GM21526 (cell line): ENCODE data around the gene FASN.
"Not testable (repeated sequence)": the region's sequence is repeated elsewhere in the genome, so short reads cannot be mapped to it uniquely, and the experiment has no call there.

ENCODE experiments used
- ATAC-seq: cut with Tn5 transposase; IDR thresholded peaks from one replicate; pipeline ENCODE4 v1.9.1; 2021; ENCODE audit warnings: moderate library complexity; ENCODE audit not compliant: unreplicated experiment, low FRiP score

Gene FASN

DNA sequence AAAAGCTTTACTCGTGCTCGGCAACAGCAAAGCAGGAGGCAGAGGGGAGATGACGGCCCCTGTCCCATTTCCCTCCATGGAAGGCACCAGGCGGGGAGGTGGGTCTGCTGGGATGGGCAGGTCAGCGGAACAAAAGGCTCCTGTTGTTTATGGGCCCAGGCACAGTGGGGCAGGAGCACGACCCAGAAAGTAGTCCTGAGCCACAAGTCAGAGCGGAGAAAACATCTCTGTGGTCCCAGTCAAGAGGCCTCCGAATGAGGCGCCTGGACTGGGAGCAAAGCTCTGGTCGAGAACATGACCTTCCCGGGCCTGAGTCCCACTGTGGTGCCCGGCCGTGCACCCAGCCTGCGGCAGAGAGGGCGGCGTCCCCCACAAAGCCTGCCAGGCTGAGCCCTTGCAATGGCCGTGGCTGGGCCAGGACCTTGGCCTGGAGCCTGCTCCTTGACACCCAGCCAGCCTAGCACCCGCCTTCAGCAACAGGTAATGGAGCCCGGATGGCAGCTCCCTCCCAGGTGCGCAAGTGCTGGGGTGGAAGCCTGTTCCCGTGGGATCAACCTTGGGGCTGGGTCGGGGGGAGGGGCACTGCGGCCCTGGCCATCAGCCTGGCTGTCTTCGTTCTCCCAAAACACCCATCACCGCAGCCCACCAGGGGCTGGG lies 50.0 kb downstream of the FASN start:
- ATAC-seq, result no peak

- ATAC-seq, result no peak
Measured at GRCh38 chr17:82047379-82047778, 50.7 kb downstream of the FASN start.

- ATAC-seq, result no peak
Measured at GRCh38 chr17:82046903-82047302, 51.1 kb downstream of the FASN start.

DNA sequence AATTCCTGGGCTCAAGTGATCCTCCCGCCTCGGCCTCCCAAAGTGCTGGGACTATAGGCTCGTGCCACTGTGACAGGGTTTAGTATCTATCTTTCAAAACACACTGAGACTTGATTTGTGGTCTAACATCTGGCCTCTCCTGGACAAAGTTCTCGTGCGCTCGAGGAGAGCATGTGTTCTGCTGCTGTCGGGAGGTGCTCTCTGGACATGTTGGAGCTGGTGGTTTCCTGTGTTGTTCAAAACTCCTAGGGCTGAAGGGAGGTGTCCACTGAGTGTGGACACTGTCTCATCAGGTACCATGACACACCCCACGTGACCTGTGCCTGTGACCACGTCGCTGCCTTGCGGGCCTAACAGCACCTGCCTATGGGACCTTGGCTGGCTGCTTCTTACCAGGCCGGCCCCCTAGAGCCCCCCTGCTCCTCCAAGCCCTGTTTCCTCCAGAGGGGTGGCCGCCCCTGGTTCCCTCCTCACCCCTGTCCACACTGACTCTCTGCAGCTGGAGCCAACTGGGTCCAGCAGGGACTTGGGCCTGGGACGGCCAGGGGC lies 52.0 kb downstream of the FASN start:
- ATAC-seq, result no peak

DNA sequence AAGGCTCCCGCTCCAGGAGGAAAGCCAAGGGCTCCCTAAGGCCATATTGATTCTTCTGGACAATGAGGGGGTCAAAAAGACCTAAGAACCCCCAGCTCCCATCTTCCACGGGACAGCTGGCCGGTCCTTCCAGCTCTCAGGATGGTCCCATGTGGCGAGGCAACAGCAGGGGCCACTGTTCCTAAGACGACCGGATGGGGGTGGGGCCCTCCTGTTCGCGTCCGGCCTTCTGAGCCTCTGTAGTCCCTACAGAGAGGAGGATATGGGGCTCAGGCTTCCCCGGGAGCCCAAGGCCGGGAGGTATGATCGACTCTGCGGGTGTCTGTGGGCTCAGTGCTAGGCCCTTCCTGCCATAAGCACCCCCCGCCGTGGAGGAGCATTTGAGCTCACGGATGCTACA lies 54.5 kb downstream of the FASN start:
- no peak for ATAC-seq

DNA sequence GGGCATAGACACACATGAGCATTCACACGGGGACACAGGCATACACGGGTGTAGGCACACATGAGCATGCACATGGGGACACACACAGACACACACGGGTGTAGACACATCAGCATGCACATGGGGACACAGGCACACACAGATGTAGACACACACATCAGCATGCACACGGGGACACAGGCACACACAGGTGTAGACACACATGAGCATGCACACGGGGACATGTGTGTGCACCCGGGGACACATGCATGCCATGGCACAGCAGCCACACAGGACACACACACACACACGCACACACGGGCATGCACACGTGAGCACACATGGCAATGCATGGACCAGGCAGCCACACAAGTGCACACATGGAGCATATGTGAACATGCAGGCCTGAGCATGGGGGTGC lies 55.4 kb downstream of the FASN start:
- ATAC-seq, result no peak

DNA sequence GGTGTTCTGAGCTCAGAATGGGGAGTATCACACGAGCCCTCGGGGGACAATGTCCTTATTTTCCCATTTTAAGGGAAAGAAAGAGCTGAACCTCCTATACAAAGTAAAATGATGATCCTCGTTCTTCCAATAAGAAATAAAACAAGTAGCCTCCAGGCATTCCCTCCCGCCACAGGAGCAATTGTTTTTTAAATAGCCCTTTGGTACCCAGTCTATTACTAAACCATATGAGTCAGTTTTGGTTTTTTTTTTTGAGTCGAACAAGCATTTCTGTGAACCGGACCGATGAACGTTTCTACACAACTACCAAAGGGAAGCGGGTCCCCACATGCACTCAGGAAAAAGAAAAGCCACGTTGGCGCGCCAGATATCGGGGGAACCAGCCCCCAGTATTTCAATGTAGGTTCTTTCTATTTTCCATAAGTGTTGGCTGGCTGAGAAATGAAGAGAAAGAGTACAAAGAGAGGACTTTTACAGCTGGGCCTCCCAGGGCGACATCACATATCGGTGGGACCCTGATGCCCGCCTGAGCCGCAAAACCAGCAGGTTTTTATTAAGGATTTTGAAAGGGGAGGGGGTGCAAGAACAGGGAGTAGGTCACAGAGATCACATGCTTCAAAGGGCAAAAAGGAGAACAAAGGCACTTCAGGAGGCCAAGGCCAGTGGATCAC lies 56.8 kb downstream of the FASN start:
- ATAC-seq, result no peak

DNA sequence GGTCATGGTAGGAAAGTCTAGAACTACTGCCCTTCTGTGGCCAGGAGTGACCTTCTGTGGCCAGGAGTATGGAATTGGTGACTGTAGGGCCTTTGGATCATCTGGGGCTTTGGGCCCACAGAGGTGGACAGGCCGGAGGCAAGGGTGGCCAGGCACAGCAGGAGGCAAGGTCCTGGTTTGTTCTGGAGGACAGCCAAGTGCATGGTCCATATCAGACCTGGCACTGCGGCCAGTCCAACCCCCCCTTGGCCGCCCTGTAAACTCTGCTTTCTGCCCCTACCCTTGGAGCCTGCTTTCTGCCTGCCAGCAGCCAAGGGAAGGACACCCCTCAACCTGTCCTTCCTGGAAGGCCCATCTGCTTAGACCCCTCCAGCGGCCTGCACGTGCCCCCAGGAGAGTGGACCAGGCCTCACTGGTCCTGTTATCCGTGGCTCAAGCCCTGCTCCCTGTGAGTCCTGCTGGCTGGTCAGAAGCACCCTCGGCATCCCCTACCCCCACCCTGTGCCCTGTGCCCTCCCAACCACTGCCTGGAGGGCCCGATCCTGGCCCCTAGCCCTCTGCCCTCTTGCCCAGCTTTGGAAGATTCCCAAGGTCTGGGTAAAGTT lies 58.2 kb downstream of the FASN start:
- ATAC-seq, result no peak

GRCh38 chr17:82038796-82039409 lies 59.1 kb downstream of the FASN start:
- not testable (repeated sequence) for ATAC-seq

GRCh38 chr17:82037889-82038195 lies 60.2 kb downstream of the FASN start:
- ATAC-seq, result no peak

- ATAC-seq, result peak; percentile 79
Measured at GRCh38 chr17:82037092-82037888, 60.7 kb downstream of the FASN start, which contains the start of gene DCXR. TSS of gene DCXR (minus strand) at chr17:82037697. CDS start at chr17:82037682, 15 bp downstream.

- ATAC-seq, result no peak
Measured at GRCh38 chr17:82036634-82037091, 61.4 kb downstream of the FASN start.

- ATAC-seq, result no peak
Measured at GRCh38 chr17:82035956-82036633, 61.9 kb downstream of the FASN start.

DNA sequence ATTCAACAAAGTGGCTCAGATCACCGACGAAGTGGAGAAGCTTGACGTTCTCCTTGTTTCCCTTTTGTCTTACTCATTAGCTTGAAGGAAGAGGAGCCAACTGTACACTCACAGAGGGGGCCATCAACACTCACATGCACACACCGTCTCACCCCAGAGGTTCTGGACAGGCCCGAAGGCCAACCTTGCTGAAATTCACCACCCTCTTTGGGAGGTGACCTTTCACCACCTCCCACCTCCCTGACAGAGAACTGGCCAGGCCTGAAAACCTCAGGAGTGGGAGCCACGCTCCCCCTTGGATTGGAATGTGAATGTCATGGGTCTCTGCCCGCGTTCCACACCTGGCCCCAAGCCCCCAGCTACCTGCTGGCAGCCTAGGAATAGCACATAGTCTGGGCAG lies 62.5 kb downstream of the FASN start:
- no peak for ATAC-seq

- no peak for ATAC-seq
Measured at GRCh38 chr17:82034371-82035011, 63.5 kb downstream of the FASN start.

GRCh38 chr17:82033359-82034085 lies 64.5 kb downstream of the FASN start:
- no peak for ATAC-seq

DNA sequence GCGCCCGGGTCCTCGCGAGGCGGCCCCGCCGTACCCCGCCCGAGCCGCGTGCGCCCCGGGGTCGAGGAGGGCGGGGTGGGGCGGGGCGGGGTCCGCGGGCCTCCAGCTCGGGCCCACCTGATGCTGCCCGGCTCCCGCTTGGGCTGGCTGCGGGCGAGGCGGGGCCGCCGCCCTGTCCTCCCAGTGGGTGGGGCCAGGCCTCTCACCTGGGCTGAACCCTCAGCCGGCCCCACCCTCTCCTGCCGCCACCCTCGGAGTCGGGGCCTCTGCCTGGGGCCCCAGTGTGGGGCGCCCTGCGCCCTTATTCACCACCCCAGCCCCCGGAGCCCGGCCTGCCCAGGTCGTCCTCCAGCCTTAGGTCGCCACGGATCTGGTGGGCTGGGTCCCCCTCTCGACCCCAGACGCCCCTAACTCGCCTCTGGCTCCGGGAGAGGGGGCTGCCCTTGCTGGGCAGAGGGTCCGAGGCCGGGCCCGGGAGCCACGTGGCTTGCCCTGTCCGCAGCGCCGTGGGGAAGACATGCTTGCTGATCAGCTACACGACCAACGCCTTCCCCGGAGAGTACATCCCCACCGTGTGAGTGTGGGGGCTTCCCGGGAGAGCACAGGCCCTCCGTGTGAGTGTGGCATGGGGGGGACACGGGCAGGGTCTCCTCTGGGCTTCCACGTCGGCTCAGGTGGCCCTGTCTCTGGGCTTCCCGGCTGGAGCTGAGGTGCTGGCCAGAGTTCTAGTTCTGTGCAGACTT lies 66.0 kb downstream of the FASN start:
- no peak for ATAC-seq

DNA sequence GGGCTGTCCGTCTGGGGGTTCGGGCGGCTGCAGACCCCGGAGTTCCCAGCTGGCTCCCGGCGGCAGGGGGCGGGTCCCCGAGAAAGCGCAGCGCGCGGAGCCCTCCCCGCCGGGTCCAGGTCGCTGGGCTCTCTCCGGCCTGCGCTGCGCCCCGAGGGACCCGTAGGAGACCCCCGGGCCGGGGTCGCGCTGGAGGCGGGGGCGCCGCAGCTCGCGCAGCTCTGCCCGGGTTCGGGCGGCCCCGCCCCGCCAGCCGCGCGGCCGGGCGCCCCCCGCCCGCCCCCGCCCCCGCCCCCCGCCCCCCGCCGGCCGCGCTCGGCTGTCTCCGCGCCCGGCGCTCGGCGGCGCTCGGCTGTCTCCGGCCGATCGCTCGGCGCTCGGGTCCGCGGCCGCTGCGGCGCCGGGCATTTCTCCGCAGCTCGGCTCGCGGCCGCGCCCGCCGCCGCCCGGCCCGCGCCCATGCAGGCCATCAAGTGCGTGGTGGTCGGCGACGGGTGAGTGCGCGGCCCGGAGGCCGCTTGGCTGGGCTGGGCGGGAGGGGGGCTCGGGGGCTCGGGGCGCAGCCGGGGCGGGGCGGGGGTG lies 66.6 kb downstream of the FASN start, which contains the start of gene RAC3:
Gene RAC3 (plus strand): TSS at position 376 of the 582 bp plus-strand sequence. CDS start 84 bp downstream, at position 460.
- no peak for ATAC-seq
